GM12801 (cell line): ENCODE data around the gene EHD1.

Experiments used
- TF ChIP-seq, protein P1 (sequence below): IDR thresholded peaks from one replicate; pipeline ENCODE4 v1.5.1; 2011; ENCODE audit warnings: control low read depth; ENCODE audit not compliant: insufficient read length; ENCODE audit errors: extremely low read depth

Gene EHD1

DNA sequence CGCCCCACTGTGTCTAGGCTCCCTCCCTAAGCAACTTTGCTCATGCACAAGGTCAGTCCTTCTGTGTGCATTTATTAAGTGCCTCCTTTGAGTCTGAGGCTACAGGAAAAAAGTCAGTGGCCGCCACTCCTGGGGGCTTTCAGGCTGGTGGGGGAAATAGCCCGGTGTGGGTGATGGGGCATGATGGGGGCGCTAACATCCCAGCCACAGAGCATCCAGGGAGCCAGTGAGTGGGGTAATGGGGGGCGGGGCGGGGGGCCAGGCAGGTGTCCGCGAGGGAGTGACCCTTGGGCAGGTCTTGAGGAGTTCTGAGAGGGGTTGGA lies 9.9 kb upstream of the EHD1 start:
- TF ChIP-seq, protein P1, sequence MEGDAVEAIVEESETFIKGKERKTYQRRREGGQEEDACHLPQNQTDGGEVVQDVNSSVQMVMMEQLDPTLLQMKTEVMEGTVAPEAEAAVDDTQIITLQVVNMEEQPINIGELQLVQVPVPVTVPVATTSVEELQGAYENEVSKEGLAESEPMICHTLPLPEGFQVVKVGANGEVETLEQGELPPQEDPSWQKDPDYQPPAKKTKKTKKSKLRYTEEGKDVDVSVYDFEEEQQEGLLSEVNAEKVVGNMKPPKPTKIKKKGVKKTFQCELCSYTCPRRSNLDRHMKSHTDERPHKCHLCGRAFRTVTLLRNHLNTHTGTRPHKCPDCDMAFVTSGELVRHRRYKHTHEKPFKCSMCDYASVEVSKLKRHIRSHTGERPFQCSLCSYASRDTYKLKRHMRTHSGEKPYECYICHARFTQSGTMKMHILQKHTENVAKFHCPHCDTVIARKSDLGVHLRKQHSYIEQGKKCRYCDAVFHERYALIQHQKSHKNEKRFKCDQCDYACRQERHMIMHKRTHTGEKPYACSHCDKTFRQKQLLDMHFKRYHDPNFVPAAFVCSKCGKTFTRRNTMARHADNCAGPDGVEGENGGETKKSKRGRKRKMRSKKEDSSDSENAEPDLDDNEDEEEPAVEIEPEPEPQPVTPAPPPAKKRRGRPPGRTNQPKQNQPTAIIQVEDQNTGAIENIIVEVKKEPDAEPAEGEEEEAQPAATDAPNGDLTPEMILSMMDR = no peak

DNA sequence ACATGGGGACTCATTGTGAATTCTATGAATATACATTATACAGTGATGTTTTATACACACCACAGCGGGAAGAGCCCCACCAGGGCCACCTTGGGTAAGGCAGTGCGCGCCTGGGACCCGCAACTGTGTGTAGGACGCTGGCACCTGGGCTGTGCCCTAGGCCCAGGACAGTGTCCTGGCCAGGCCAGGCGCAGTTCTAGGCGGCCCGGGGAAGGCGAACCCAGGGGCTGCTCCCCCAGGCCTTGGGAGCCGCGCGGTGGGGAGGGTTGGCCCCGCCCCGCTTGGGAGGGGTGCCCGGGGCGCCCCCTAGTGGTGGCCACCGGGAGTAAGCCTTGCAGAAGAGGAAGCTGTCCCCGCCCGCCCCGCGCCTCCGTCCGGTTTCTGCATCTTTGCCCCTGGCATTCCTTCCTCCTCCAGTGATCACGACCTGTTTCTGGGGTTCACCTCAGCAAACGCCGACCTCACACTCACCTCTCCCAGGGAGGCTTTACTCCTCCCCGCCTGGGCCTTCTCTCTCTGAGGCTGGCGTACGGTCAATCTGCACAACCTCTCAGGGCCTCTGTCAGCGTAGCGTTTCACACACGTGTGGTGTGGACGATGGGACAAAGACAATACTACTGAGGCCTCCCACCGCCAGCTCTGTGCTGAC lies 9.5 kb upstream of the EHD1 start:
- TF ChIP-seq, protein P1 = no peak

DNA sequence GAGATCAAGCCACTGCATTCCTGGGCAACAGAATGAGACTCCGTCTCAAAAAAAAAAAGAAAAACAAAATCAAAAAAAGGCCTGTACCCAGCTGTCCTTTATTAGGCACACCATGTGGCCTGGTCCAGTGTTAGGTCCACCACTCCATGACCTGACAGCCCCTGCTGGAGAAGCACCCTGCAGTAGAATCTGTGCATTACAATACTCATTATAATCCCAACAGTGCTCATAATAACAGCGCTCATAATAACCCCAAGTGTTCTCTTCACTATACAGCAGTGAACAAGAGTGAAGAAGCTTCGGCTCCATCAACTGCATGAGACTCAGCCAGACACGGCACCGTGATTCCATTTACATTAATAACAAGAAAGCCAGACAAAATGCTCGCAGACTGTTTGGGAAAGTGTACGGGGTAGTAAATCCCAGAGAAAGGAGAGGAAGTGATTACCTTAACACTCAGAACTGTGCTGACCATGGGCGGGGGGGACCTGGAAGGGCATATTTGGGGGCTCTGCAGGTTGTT lies 8.9 kb upstream of the EHD1 start:
- TF ChIP-seq, protein P1 = no peak

DNA sequence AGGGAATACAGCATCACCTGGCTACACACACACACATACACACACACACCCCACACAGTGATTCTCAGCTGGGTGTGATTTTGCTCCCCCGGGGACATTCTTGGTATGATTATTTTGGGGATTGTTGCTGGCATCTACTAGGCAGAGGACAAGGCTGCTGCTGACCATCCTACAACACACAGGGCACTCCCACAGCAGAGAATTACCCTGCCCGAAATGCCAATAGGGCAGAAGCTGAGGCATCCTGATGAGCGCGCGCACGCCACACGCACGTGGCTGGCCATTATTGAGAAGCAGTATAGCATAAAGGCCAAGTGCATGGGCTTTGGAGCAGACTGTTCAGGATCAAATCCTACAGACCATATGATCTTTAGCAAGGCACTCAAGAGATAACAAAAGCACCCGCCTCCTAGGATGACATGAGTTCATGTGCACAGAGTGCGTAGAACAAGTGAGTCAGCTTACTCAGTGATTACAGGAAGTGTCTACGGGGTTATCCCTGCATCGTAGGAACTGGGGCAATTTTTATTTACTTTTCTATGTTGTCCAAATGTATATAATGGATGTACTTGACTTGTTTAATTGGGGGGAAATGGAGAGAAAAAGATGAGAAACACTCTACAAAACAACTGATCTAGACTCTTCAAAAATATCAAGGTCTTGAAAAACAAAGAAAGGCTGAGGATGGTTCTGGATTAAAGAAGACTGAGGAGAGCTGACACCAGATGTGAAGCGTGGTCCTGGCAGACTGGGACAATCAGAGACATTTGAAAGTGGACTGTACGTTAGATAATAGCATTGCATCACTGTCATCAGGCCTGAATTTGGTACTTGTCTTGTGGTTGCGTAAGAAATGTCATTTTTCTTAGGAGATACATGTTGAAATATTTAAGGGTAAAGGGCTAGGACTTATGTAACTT lies 7.2 kb upstream of the EHD1 start:
- TF ChIP-seq, protein P1 = no peak

DNA sequence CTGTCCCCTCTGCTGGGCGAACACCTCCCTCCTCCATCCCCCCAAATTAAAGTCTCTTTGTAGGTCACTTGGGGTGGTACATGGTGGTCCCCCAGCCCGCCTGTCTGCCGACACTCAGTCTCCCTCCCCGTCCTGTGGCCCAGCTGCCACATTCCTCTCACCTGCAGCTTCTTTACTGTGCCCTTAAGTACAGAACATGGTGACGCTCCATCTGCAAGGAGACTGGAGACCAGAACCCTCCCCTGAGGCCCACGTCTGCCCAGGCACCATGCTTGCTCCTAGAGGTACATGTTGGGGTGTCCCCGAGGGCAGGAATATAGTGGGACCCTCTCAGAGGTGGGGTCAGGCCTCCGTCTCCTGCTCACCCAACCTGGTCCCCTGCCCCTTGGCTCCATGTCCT lies 5.6 kb upstream of the EHD1 start:
- TF ChIP-seq, protein P1 = no peak

DNA sequence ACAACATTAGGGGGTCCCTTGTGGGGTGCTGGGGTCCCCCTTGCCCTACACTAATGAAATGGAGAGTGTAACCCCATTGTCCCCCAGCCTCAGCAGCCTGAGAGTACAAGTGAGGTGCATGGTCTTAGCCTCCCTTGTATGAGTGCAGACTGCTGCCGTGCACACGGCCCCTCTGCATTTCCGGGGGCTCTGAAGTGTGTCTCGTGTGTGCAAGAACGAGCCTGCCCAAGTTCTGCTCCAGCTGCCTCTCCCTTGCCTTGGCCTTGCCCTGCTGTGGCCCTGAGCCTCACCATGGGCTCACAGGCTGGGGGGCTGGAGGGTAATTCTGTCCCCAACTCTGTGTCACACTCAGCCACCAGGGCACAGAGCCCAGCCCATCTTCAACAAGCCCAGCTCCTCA lies 5.2 kb upstream of the EHD1 start:
- TF ChIP-seq, protein P1 = no peak

DNA sequence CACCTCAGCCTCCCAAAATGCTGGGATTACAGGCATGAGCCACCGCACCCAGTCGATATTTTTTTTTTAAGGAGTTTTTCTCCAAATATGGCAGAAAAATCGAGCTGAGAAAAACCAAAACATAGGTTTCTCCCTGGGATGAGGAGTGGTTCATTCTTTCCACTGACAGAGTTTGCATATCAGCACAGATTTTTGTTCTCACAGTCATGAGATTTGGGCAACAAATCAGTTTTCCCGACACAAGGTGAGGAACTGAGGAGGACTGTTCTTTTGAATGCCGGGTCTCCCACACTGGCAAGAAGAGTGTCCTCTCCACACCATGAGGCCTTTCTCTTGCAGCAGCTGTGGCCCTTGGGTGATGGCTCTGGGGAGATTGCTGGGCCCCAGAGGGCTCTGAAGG lies 3.8 kb upstream of the EHD1 start:
- TF ChIP-seq, protein P1 = no peak
